Activated effector memory CD4-positive, alpha-beta T cell treated with Interleukin-2 at 50 U/mL for 16 hours (primary cell): ENCODE measurements around the gene ADGRL2.

Source experiments
- DNase-seq: peaks from one replicate; pipeline ENCODE4 v3.0.0-alpha.2; 2020

Gene ADGRL2

DNA sequence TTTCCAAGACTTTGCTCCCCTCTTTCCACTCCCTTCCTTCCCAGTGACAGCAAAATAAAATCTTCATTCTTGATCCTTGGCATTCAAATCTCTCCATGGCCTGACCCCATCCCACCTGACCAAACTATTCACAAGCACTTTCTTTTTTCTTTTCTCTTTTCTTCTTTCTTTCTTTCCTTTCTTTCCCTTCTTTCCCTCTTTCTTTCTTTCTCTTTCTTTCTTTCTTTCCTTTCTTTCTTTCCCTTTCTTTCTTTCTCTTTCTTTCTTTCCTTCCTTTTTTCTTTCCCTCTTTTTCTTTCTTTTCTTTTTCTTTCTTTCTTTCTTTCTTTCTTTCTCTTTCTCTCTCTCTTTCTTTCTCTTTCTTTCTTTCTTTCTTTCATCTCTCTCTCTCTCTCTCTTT lies 207.1 kb downstream of the ADGRL2 start:
- no peak for DNase-seq

DNA sequence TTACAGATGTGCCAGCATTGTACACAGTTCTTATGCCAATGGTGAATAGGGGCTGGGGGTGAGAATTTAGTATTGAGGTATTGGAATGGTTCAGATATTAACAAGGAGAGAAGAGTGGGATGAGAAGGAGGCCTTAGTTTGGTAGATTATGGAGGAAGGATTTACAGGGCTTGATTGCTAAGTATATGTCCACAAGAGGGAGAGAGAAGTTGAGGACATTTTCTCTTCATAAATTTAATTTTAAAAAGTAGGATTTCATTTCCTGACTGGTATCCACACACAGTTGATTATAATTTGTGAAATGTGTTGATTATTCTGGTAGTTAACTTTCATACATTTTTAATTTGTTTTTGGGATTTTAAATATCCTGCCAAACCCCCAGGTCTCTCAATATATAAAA lies 213.0 kb downstream of the ADGRL2 start:
- no peak for DNase-seq

DNA sequence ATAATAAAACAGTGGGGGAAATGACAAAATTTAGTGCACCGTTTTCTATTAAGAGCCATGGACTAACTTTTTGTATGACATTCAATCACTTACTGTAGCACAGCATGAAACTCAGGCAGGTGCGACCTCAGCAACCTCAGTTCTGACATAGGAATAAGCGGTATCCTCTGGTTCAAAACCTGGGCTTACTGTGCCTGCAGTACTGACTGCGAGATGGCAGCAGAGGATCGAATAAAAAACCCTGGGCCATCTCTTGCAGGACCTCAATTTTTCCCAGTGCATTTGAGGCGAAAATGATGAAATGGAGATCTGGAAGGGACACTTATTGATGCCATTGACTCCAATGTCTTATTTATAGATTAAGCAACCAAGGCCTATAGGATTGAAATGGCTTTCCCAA lies 214.7 kb downstream of the ADGRL2 start:
- DNase-seq = no peak

DNA sequence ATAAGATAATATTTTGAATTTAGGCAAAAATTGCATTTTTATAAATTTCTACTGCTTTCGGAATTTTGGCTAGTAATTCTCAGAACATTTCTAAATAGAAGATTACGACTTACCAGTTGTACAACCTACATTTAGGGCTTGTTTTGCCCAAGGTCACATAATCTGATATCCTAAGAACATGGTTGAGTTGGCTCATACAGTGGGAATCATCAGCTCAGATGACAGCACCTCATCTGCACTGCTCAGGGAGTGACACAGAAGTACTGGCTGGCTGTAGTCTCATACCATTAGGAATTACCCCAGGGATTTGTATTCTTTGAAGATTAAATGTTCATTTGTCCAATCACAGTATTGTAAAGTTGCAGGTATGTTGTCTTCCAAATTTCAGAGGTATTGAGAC lies 217.6 kb downstream of the ADGRL2 start:
- DNase-seq = no peak

DNA sequence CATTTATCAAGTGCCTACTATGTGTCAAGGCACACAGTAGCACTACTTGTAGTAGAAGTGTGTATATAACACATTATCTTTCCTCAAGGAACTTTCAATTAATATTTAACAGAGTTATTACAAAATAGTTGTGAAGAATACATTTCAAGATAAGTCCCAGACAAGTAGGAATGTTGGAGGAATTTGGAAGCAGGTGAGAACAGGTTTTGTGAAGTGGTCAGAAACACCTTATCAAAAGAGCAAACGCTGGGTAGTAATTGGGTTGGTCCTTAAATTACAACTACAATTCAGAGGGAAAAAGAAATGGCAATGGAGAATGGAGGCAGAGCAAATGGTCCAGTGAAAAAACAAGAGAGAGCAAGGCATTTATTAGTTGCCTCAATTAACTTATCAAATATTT lies 218.8 kb downstream of the ADGRL2 start:
- DNase-seq = no peak

DNA sequence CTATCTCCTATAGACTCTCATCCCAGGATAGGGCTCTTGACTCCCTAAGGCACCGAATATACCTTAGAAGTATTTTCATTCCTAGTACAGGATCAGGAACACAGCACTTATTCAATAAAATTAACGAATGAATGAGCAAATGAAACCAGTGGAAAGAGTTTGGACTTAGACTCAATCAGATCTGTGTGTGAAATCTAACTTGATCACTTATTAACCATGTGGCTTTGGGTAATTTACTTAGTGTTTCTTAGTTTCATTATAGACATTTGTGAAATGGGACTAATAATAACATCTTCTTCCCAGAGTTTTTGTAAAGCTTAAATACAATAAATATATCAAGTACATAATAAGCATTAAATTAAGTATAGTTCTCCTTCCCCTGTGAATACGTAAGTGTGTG lies 230.1 kb downstream of the ADGRL2 start:
- no peak for DNase-seq

DNA sequence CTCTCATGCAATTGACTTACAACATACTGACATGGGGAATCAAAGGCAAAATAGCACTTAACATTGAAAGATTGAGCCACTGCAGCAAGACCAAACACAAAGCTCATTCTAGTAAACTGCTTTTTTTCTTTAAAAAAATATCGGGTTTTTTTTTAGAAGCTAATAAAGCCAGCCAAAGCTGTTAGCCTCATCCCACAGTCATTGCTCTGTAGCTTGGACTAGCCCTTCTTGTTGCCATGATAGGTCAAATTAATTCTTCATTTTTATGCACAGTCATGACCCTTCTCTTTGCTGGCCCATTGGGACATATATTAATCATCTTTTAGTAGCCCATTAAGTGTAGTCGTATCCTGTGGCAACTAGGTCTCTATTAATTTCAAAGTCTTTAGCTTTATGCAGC lies 231.3 kb downstream of the ADGRL2 start:
- no peak for DNase-seq

DNA sequence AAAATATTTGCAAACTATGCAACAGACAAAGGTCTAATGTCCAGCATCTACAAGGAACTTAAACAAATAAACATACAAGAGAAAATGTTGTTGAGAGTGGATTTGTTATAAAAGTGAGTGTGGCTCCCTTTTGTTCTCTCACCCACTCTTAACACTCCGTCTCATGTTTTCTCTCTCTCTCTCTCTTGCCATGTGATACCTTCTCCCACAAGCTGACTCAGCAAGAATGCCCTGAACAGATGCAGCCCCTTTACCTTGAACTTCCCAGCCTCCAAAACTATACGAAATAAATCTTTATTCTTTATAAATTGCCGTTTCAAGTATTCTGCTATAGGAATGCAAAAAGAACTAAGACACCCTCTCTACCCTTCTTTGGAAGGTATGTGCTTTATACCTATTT lies 234.1 kb downstream of the ADGRL2 start:
- DNase-seq = no peak
